ENCODE results near the gene SYF2.
"Not testable (repeated sequence)": the region's sequence is repeated elsewhere in the genome, so short reads cannot be mapped to it uniquely, and the experiment has no call there.

DNA sequence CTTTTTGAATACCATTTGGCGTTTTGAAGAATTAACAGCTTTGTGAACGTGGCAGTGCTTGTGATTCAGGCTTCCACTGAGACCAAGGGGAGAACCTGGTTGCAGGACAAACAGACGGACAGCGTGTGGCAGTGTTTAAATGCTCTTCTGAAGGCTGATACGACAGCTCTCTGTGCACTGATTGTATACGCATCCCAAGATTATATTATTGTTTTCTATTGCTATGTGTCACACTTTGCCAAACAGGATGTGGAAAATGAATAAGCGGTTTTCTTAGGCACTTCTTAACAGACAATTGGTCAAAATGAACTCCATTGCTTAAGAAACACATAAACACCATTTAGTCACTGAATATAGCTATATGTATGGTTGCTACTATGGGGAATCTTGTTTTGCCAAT, 27.5 kb upstream of the SYF2 start:
- TF ChIP-seq, protein P1, sequence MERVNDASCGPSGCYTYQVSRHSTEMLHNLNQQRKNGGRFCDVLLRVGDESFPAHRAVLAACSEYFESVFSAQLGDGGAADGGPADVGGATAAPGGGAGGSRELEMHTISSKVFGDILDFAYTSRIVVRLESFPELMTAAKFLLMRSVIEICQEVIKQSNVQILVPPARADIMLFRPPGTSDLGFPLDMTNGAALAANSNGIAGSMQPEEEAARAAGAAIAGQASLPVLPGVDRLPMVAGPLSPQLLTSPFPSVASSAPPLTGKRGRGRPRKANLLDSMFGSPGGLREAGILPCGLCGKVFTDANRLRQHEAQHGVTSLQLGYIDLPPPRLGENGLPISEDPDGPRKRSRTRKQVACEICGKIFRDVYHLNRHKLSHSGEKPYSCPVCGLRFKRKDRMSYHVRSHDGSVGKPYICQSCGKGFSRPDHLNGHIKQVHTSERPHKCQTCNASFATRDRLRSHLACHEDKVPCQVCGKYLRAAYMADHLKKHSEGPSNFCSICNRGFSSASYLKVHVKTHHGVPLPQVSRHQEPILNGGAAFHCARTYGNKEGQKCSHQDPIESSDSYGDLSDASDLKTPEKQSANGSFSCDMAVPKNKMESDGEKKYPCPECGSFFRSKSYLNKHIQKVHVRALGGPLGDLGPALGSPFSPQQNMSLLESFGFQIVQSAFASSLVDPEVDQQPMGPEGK (CRISPR knock-in tag; IDR thresholded peaks at IDR 0.05; ENCODE audit: borderline replicate concordance) = not testable (repeated sequence)
- TF ChIP-seq, protein P2, sequence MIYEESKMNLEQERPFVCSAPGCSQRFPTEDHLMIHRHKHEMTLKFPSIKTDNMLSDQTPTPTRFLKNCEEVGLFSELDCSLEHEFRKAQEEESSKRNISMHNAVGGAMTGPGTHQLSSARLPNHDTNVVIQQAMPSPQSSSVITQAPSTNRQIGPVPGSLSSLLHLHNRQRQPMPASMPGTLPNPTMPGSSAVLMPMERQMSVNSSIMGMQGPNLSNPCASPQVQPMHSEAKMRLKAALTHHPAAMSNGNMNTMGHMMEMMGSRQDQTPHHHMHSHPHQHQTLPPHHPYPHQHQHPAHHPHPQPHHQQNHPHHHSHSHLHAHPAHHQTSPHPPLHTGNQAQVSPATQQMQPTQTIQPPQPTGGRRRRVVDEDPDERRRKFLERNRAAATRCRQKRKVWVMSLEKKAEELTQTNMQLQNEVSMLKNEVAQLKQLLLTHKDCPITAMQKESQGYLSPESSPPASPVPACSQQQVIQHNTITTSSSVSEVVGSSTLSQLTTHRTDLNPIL (CRISPR knock-in tag; IDR thresholded peaks at IDR 0.05; ENCODE audit: low read depth) = not testable (repeated sequence)
- TF ChIP-seq, protein P3, sequence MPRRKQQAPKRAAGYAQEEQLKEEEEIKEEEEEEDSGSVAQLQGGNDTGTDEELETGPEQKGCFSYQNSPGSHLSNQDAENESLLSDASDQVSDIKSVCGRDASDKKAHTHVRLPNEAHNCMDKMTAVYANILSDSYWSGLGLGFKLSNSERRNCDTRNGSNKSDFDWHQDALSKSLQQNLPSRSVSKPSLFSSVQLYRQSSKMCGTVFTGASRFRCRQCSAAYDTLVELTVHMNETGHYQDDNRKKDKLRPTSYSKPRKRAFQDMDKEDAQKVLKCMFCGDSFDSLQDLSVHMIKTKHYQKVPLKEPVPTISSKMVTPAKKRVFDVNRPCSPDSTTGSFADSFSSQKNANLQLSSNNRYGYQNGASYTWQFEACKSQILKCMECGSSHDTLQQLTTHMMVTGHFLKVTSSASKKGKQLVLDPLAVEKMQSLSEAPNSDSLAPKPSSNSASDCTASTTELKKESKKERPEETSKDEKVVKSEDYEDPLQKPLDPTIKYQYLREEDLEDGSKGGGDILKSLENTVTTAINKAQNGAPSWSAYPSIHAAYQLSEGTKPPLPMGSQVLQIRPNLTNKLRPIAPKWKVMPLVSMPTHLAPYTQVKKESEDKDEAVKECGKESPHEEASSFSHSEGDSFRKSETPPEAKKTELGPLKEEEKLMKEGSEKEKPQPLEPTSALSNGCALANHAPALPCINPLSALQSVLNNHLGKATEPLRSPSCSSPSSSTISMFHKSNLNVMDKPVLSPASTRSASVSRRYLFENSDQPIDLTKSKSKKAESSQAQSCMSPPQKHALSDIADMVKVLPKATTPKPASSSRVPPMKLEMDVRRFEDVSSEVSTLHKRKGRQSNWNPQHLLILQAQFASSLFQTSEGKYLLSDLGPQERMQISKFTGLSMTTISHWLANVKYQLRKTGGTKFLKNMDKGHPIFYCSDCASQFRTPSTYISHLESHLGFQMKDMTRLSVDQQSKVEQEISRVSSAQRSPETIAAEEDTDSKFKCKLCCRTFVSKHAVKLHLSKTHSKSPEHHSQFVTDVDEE (CRISPR knock-in tag; IDR thresholded peaks at IDR 0.05) = not testable (repeated sequence)
- not testable (repeated sequence) for TF ChIP-seq ARNTL (CRISPR knock-in tag; IDR thresholded peaks at IDR 0.05; ENCODE audit: borderline replicate concordance, low read depth); ZNF8 (CRISPR knock-in tag; IDR thresholded peaks at IDR 0.05); SNAI2 (CRISPR knock-in tag; IDR thresholded peaks at IDR 0.05); ZFP3 (CRISPR knock-in tag; IDR thresholded peaks at IDR 0.05); GLIS3 (CRISPR knock-in tag; IDR thresholded peaks at IDR 0.05); PPARA (CRISPR knock-in tag; IDR thresholded peaks at IDR 0.05; ENCODE audit: borderline replicate concordance); ISL1 (CRISPR knock-in tag; IDR thresholded peaks at IDR 0.05); TOX (CRISPR knock-in tag; IDR thresholded peaks at IDR 0.05; ENCODE audit: borderline replicate concordance); ZFP30 (CRISPR knock-in tag; IDR thresholded peaks at IDR 0.05)
- TF ChIP-seq, protein P4, sequence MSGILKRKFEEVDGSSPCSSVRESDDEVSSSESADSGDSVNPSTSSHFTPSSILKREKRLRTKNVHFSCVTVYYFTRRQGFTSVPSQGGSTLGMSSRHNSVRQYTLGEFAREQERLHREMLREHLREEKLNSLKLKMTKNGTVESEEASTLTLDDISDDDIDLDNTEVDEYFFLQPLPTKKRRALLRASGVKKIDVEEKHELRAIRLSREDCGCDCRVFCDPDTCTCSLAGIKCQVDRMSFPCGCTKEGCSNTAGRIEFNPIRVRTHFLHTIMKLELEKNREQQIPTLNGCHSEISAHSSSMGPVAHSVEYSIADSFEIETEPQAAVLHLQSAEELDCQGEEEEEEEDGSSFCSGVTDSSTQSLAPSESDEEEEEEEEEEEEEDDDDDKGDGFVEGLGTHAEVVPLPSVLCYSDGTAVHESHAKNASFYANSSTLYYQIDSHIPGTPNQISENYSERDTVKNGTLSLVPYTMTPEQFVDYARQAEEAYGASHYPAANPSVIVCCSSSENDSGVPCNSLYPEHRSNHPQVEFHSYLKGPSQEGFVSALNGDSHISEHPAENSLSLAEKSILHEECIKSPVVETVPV (CRISPR knock-in tag; IDR thresholded peaks at IDR 0.05) = not testable (repeated sequence)
- TF ChIP-seq, protein P5, sequence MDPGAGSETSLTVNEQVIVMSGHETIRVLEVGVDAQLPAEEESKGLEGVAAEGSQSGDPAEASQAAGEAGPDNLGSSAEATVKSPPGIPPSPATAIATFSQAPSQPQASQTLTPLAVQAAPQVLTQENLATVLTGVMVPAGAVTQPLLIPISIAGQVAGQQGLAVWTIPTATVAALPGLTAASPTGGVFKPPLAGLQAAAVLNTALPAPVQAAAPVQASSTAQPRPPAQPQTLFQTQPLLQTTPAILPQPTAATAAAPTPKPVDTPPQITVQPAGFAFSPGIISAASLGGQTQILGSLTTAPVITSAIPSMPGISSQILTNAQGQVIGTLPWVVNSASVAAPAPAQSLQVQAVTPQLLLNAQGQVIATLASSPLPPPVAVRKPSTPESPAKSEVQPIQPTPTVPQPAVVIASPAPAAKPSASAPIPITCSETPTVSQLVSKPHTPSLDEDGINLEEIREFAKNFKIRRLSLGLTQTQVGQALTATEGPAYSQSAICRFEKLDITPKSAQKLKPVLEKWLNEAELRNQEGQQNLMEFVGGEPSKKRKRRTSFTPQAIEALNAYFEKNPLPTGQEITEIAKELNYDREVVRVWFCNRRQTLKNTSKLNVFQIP (CRISPR knock-in tag; IDR thresholded peaks at IDR 0.05; ENCODE audit: borderline replicate concordance, low read depth) = not testable (repeated sequence)
